ENCODE measurements around the gene CORIN.

CORIN gene

DNA sequence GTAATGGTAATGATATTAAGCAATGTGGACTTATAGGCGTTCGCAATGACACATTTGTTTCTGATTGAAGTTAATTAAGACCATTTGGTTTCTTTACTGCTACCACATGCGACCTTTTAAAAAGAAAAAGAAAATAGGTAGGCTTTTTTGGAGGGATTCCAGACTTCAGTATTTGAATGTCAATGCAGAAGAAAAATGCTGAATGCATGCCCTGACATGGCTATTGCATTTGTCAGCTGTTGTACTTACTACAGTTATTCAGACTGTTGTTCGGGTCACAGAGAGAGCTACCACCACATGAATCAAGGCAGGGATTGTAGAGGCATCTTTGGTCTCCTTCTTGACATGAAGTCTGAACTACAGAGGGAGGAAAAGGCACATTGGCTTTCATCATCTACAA is 163.7 kb downstream of the CORIN start:
- DNase-seq, result no peak

DNA sequence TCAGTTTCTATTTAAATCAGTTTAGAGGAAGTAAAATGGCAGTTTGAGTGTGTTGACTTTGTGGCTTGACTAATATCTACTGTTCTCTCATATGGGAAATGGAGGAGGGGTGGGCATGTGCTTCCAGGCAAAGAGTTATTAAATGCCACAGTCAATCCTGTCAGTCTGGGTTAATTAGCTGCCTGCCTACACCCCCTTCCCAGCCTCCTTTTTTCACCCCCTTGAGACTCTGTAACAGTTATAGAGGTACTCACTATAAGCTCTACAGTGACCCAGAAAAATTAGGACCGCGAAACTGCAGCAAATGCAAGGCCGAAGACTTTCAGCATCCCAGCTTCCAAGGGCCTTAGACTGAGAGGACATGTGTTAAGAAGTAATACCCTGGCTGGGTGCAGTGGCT is 165.2 kb downstream of the CORIN start:
- DNase-seq, result no peak

DNA sequence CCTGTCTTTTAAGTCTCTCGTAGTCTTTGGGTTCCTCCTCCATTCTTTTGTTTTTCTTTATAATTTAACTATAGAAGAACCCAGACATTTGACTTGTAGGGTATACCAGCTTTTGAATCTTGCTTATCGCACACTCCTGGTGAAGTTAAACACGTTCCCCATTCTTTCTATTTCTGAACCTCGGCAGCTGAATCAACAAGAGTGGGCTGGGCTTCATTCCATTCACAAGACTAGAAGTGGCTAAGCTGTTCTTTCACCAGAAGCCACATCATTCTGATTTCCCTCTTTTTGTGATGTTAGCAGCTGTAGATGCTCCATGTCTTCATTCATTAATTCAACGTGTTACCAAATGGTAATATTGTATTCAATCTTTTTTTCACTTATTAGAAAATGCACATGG is 167.9 kb downstream of the CORIN start:
- DNase-seq, result no peak

DNA sequence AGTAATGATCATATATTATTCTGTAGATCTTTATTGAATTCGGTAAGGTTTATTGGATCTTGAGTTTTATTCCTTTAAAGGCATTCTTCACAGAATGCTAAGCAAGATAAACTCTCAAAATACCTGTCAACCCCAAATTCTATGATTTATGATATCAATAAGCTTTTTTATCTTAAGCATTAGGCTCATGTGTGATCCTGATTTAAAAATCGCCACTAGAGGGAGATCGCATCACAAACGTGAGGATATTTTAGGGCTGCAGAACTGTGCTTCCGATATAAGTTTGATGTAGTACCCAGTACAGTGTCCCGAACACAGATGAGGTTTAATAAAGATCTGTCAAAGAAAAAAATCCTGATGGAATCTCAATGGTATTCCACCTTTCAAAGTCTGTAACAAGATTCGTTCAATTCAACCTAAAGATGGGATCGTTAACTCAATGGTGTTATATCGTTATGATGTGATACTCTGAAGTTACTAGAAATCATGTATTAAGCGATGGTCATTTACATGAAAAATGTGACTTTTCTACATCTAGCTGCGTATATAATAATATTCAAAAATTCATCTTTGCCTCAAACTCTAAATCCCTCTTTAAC is 169.0 kb downstream of the CORIN start:
- peak; percentile 9 for DNase-seq

DNA sequence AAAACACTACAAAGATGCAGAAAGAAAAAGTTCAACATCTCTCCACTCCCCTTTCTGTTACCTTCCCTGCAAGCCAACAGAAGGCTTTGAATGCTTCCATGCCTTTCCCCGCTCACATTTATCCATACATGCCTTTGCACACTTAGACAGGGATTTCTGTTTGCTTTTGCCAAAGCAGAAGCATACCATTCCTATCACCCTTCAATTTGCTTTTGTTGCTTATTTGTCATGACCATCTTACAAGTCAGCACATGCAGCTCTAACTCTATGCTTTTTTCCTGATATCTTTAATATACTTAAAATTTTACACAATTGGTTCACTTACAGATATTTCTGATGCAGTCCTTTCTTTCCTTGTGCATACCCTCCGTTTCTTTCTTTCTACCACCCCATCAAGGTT is 169.6 kb downstream of the CORIN start:
- no peak for DNase-seq

DNA sequence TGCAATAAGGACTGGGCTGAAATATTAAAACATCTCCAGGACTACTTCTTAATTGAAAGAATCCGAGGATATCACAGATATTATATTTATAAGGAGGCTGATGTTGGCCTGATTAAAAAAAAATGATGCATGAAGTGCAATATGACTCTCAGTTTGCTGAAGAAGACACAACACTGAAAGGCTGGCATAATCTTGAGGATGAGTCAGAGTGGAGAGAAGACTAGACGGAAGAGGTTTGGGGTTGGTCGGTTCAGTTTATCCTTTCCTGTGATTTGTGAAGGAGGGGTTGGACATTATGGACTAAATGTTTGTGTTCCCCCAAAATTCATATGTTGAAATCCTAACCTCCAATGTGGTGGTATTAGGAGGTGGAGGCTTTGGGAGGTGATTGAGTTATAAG is 170.3 kb downstream of the CORIN start:
- no peak for DNase-seq

DNA sequence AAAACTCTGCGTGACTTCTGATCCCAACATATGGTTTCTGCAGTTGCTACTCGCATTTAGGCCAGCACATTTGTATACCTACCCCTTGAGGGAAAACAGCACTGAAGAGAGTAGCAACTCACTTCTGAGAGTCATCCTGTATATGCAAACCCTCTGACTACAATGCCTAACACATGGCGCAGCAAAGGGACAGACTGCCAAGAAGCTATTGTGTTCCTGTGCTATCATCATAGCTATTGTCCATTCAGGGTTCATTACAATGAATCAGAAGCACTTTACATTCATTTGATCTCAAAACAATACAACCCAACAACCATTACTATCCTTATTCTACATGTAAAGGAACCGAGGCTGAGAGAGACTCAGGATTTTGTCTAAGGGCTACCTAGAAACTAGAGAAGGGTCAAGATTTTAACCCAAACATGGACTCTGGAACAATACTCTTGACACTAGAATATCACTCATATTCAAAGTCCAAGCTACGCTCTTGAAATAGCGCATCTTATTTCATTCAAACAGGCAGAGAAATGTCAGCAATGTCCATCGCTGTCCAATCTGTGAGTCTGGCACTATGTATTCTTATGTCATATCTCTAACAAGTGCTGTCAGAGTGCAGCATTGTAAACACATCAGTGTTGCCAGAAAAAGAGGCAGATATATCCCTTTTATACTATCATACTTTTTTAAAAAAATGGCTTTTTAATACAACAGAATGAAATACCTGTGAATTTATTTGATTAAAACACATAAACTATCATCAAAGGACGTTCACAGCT is 173.6 kb downstream of the CORIN start:
- no peak for DNase-seq

DNA sequence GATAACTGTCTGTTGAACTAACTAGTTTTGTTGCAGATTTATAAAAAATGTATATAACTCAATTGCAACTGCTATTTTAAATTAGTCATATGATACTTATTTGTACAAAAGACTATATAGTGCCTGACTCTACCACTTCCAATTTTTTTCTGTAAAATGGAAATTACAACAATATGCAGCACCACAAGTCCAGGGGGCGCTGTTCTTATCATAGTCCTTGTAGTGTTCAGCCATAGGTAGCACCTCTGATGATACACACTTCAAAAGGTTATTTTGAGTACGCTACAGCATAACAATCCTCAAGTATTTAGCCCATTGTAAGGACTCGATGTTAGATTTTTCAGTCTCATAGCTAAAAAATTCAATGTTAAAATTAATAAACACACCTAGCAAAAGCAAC is 174.9 kb downstream of the CORIN start:
- DNase-seq, result peak; percentile 20

DNA sequence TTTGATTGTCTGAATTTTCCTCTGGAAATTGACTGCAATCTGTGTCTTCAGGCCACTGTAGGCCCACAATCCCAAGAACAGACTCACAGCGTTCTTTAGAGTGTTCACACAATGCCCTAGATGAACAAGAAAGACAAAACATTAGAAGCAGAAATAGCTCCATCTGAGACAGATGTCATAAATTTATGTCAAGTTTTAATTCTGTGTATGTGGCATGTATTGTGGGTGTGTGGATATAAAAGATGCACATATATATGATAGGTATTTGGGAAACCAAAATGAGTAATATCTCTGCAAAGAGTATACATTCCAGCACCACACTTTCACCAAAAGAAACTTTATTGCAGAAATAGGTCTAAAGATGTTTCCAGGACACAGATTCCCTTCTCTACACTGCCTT is 176.1 kb downstream of the CORIN start:
- DNase-seq, result no peak

DNA sequence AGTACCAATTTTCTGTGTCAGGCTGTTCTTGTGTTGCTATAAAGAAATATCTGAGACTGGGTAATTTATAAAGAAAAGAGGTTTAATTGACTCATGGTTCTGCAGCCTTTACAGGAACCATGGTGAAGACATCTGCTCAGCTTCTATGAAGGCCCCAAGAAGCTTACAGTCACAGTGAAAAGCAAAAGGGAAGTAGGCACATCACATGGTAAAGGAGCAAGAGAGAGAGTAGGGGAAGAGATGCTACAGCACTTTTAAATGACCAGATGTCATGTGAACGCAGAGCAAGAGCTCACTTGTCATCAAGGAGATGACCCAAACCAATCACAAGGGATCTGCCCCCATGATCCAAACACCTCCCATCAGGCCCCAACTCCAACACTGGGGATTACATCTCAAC is 178.5 kb downstream of the CORIN start:
- no peak for DNase-seq

DNA sequence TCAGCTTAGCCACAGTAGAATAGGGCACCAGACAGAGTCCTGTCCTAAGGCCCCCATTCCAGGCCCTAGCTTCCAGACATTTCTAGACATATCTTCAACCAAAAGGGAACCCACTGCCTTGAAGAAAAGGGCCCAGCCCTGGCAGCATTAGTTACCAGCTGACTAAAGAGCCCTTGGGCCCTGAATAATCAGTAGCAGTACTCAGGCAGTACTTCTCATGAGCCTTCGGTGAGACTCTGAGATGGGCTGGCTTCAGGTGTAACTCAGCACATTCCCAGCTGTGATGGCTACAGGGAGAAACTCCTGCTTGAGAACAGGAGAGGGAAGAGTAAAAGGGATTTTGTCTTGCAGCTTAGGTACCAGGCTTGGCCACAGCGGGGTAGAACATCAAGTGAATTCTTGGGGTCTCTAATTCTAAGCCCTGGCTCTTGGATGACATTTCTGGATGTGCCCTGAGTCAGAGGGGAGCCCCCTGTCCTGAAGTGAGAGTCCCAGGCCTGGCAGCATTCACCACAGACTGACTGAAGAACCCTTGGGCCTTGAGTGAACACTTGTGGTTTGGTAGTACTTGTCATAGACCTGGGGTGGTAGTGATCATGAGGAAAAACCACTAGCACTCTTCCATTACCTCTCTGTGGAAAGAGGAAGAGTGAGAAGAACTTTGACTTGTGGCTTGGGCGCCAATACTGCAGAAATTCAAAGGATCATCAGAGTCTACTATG is 182.7 kb downstream of the CORIN start:
- no peak for DNase-seq

DNA sequence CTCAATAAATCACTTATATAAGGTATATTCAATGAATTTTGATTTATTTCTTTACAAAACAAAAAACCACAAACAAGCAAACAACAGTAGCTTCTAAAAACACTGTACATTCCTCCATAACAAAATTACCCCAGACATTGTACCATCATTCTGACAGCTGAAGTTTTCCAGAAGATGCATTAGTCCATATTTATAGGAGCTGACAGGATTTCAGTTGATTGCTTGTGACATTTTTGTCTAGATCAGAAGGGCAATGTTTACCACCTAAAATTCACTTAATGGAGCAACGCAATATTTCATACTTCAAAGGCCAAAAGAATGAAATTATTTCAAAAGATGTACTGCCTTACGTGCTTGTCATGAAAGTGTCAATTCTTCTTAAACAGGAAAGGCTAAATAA is 185.8 kb downstream of the CORIN start:
- no peak for DNase-seq

DNA sequence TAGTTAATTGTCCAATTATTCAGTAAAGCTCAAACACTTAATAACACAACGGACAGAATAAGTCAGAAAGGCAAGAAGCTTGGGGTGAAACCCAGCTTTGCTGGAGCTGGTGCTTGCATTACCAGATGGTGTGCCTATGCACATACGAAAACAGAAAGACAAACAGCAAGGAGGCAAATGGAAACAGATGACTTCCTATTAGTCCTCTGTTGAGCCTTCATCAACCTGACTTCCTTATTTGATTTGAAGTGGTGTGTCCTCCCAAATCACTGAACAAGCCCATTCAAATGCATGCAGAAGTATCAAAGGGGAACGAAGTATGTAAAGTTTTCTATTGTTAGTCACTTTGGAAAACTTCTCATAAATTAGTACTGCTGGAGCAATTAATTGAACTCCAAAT is 186.6 kb downstream of the CORIN start:
- no peak for DNase-seq

DNA sequence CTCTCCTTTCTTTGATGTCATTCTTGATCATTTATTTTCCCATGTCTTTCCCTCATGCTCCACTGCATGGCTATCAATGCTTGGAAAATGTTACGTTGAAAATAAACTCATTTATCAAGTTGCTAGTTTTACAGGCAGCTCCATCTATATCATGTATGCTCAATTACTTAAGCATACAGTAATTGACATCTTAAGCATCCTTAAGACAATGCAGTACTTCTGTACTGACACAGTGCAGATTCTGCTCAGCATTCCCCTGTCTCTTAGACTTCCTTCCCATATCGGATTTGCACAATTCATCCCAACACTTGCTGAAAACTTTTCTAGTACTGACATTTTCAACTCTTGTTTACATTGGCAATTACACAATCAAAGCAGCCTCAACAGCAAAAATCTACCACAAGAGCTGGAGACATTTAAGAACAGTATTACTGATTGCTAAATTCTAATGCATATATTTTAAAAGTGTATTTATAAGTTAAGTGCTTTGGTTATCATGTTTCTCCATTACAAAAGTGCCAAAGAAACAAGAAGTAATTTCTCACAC is 187.2 kb downstream of the CORIN start:
- DNase-seq, result no peak

DNA sequence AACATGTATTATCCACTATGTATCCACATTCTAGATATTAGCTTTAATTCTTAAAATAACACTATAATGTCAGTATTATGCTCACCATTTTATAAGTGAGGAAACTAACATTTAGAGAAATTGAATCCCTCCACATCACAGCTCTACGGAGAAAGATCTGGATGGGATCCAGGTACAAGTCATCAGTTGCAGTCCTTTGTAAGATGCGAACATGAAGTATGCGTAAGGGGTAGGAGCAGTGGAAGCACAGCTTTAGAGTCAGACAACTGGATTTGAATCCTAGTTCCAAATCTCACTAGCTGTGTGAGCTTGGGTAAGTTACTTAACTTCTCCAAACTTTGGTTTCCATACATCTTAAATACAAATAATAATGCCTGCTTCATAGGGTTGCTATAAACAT is 190.3 kb downstream of the CORIN start:
- no peak for DNase-seq

DNA sequence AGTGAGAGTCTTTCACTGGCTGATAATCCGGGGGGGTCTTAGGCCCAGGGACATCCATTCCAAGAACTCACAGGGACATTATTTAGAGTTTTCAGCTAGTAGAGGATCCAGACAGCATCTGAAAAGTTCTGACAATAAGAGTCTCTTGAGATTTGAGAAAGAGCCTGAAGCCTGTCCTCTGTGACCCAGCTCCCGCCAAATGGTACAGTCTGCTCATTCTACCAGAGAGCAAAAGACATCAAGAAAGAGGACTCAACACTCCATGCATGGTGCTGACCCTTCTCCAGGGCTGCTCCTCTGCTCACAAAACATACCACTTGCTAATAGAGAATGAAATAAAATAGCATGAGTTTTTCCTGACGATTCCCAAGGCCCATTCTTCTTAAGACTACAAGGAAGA is 190.8 kb downstream of the CORIN start:
- DNase-seq, result no peak

DNA sequence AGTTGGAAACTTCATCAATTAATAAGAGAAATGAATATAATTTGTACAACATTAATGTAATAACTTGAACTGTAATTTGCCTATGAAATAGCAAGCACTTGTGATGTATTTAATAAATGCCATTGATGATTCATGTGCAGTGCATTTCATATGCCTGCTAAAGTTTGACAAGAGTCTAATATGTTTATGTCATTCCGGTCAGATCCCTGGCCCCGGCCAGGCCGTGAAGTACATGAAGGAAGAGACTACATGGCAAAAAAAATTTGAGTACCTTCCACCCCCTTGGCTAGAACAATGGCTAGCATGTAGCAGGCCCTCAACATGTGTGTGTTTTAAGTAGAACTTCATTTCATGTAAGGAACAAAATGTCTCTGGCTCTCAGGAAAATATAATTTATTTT is 191.5 kb downstream of the CORIN start:
- DNase-seq, result no peak

DNA sequence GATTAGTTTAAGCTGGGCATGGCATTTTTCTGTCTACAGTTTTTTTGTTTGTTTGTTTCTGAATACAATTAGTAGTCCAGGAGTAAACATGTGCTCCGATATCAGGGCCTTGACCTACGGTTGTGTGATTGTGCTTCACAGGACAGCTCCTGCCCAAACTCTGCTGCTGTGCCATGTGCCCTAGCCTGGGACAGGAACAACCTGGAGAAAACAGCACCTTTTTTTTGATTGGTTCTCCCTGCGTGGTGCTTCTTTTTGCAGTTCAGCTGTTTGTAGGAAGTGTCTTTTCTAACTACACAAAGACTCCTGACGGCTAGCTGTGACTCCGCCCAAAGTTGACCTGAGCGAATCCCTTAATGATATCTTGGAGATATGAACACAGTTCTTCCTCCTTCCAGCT is 194.0 kb downstream of the CORIN start:
- no peak for DNase-seq

DNA sequence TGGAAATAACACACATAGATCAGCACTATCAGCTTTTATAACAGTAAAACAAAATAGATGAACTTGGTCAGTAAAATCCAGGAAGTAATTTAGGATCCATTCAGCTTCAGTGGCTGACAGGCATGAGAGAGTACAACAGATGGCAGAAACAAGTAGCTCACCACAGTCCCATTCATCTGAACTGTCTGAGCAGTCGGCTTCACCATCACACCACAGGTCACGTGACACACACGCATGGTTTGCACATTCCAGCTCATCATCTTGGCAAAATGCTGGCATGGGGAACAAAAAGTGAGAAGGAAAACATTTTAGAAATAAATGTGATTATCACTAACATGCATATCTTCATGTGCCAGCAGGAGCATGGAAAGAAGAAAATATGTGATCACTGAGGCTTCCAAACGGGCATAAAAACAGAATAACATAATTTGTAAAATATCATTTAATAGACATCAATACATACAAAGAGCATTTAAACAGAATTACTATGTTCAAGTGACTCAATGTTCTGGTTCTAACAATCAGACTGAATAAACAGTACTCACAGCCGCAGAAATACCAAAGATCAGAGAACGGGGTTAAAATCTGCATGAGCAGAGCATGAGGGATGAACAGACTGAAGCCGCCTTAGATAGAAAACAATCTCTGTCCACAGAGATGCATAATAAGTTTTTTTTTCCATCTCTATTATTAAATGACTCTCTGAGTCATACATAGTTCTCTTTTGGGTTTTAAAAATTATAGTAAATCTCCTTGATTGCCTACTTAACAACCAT is 194.7 kb downstream of the CORIN start:
- no peak for DNase-seq

DNA sequence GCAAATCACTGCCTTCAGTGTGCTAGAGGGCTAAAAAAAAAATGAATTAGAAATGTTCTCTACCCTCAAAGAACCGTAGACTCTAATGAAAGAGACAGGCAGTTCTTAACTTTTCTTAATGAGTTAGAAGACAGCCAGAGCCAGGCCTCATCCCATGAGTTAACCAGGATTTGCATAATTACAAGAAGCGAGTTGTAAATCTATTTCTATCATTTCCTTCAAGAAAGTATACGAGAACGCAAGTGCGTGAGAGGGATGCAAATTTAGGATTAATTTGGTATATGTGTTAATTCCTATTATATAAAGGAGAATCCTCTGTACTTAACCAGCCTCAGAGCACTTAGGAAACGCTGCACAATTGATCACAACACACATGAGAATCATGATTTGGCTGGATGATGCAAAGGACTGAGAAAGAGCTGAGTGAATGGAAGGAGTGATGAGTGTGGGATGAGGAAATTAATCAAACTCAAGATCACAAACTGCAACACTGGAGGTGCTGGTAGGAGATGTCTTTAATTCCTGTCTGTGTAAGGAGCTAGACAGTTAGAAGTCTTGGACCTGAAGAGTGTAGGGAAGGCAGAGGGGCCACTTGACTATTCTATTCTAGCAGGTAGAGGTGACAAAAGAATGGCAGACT is 195.6 kb downstream of the CORIN start:
- DNase-seq, result no peak

DNA sequence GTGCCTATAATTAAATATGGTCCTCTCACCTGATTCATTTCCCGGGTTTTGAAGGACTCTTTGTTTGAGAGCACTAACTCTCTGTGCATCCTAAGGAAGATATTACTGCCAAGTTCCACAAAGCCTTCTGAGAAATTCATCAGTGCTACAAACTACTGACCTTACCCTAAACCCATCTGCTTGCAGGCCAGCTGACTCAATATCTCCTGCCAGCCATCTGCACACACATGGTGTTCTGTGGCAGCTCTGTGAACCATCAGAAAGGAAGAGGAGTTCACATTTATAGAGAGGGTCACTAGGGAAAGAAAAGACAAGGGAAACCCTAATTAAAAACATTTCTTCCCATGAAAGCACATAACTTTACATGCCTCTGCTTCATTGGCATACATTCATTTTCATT is 196.1 kb downstream of the CORIN start:
- DNase-seq, result no peak

DNA sequence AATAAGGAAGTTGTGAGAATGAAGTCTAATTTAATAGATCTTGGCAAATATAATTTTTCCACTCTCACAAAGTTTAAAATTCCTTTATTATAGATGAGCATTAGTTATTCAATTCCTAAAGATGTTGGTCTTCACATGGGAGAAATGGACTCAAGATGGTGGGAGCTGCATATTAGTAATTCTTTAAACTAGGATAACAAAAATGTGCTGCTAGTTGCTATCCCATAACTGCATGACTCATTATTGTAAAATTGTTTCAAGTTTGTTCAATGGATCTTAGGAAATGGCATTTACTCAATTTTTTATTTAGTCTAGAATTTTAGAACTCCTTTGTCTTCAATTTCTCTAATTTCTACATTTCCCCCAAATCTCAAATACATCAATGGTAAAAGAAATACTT is 197.0 kb downstream of the CORIN start:
- no peak for DNase-seq

DNA sequence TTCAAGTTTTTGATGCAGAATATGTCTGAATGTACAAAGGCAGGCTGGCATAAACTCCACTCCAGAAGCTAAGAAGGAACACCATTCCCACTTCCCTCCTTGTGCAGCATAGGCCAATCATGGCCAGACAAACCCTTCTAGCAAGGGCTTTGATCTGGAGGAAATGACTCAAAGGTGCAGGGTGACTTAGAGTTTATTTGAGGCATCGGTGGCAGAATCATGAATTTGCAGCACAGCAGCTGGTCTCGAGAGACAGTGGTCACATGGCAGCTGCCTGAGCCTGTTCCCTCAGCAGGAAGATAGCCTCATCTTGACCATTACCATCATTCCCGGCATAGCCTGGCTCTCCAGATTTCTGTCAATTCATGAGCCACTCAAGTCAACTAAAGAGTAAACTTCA is 198.3 kb downstream of the CORIN start:
- no peak for DNase-seq

Data from CD4-positive, alpha-beta T cell treated with Interleukin-17A for 4 hours (primary cell).